ENCODE measurements around the gene PPWD1. TPM values are rescaled to one million over a fixed set of nuclear protein-coding genes. Genes with fewer than 3 reads are reported as not detected.

Gene PPWD1
- total RNA-seq, 1 donor from 2014 or later: 29.9 TPM

DNA sequence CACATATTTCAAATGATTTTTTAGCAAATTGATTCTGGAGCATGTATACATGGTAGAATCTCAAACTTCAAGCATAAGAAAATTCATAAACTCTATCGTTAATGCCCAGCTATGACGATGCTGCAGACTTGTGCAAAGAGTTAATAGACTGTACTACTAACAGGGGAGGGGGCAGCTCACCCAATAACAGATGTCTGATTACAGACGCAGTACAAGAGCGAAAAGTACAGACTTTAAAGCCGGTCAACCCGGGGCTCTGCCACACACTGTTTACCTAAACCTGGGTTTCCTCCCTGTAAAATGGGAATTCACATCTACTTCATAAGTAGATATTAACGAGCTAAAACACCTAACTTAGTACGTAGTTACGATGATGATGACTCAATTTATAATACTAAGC lies 60.4 kb downstream of the PPWD1 start:
- DNase-seq (ENCODE audit: low read depth, low spot score): no peak

- DNase-seq (ENCODE audit: low read depth, low spot score): peak; percentile 84
Observed at GRCh38 chr5:65624025-65624570, 61.0 kb downstream of the PPWD1 start, which contains the start of gene TRIM23. Gene TRIM23, minus strand, starts transcription at chr5:65624333. Its CDS starts 59 bp downstream, at chr5:65624274.

- DNase-seq (ENCODE audit: low read depth, low spot score): peak; percentile 46
Observed at GRCh38 chr5:65624571-65625555, 61.8 kb downstream of the PPWD1 start, which contains the start of the genes SHLD3 and TRAPPC13. Gene SHLD3, plus strand, starts transcription at chr5:65625027. Its CDS starts 4,561 bp downstream, at chr5:65629588. Gene TRAPPC13, plus strand, starts transcription at chr5:65625027. Its CDS starts 34 bp downstream, at chr5:65625061.

DNA sequence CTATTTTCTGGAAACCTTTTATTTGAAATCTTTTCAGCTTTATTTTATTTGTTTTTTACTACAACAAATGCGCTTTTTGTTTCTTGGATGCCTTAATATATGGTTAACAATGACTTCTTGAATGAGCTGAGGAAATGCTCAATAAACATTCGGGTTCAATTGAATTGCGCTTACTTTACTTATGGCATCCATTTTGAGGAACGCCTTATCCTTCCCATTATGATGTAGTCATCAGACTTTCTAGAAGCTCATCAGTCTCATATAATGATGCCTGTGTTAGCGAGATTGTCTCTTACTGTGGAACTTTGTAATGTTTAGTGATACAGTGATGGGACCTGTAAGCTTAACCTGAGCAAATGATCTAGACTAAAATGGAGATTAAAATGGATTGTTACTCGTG lies 62.6 kb downstream of the PPWD1 start:
- DNase-seq (ENCODE audit: low read depth, low spot score): no peak

- DNase-seq (ENCODE audit: low read depth, low spot score): no peak
Observed at GRCh38 chr5:65630981-65631380, 67.9 kb downstream of the PPWD1 start.

Other genes starting within 250 kb of the PPWD1 start
- gene ADAMTS6, start 81.4 kb upstream of the PPWD1 start, total RNA-seq: 73.1 and 117 TPM in 2 replicates
- 17.8 and 22.3 TPM in 2 replicates for gene CENPK, start 128 bp upstream of the PPWD1 start, total RNA-seq
- 20.3 and 32.5 TPM in 2 replicates for gene TRIM23, start 61.0 kb downstream of the PPWD1 start, total RNA-seq
- 3.9 and 5.5 TPM in 2 replicates for gene SHLD3, start 61.7 kb downstream of the PPWD1 start, total RNA-seq
- gene TRAPPC13, start 61.7 kb downstream of the PPWD1 start, total RNA-seq: 24.5 and 25.1 TPM in 2 replicates
- gene SGTB, start 158.8 kb downstream of the PPWD1 start, total RNA-seq: 11.8 and 17.1 TPM in 2 replicates
- gene NLN, start 158.9 kb downstream of the PPWD1 start, total RNA-seq: 46.0 and 73.0 TPM in 2 replicates